ENCODE measurements around the gene SCUBE1.
A peak's percentile ranks its signal among the peaks of the same experiment; 100 is the strongest.

SCUBE1 gene

DNA sequence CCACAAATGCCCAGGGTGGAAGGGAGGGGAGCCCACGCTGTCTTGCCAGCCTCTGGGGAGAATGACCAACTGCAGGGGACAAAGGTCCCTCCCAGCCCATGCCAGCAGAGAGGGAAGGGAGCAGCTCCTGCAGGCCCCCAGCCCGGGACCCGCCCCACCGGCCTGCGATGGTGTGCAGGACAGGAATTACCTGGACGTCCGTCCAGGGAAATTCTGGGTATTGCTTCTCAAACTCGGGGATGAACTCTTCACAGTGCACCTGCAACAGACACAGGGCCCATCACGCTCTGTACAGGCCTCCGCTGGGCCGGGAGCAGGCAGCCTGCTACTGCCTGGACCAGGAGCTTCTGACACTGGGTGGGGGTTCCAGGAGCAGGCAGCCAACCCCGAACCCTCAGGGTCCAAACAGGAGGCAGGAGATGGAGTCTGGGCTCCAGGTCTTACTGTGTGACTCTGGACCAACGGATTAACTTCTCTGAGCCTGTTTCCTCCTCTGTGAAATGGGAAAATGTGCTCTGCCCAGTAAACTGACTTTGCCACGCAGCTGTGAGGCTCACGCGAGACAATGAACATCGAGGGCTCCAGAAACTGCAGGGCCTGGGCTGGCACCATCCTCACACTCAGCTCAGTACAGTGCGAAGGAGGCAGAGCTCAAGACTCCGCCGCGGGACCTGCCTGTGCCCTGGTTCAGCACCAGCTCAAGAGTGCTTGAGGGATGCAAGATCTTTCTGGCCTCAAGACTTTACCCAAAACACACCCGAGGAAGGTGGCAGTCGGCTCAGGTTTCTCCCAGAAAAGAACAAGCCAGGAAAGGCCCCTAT, 173.7 kb downstream of the SCUBE1 start:
- DNase-seq, result no peak

- no peak for DNase-seq
Observed at GRCh38 chr22:43168471-43169309, 174.5 kb downstream of the SCUBE1 start.

- DNase-seq, result no peak
Observed at GRCh38 chr22:43167001-43167589, 176.1 kb downstream of the SCUBE1 start.

DNA sequence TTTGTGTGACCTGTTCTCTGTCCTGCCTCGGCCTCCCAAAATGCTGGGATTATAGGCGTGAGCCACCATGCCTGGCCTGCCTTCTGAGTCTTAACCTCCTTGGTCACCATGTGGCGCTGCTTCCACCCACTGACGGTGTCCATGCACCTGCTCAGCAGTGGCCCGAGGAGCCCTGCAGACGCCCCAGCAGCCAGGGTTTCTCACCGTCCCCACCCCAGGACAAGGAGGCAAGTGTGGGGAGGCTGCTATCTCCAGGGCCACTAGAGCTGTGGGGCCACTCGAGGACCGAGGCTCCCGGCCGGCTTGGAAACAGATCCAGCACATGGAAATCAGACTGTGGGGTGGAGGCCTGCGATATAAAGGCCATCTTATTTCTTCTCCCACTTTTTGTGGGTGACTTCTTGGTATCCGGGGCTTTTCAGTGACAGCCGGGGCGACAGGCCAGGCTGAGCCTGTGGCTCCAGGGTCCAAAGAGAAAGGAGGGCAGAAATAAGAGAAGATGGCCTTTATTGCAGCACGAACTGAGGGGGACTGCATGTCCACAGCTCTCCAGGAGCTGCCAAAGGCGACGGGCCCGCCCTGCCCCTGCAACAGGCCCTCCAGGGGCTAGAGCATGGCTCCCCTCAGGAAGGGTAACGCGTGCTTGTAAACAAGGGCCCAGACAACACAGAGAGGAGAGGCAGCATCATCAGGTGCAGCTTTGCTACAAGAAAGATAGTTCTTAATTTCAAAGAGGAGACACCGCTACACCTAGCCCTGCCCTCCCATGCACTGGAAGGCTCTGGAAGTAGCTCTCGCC, 176.8 kb downstream of the SCUBE1 start:
- DNase-seq, result no peak

DNA sequence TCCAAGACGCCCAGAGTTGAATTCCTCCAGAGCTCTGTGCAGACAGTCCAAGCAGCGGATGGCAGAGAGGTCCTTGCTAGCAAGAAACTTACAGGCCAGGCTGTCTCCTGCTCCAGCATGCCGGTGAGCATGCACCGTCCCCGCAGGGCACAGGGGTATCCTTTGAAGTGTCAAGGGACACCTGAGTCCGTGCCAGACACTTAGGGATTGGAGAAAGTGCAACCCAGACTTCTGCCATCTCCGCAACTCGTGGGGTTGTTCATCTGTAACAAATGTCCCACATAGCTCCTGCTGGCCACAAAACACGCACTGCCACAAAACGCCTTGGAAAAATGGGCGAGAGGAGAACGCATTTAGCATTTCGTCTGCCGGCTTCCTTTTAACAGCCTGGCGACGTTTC, 178.5 kb downstream of the SCUBE1 start:
- DNase-seq, result no peak

- no peak for DNase-seq
Observed at GRCh38 chr22:43163241-43163795, 179.9 kb downstream of the SCUBE1 start.

DNA sequence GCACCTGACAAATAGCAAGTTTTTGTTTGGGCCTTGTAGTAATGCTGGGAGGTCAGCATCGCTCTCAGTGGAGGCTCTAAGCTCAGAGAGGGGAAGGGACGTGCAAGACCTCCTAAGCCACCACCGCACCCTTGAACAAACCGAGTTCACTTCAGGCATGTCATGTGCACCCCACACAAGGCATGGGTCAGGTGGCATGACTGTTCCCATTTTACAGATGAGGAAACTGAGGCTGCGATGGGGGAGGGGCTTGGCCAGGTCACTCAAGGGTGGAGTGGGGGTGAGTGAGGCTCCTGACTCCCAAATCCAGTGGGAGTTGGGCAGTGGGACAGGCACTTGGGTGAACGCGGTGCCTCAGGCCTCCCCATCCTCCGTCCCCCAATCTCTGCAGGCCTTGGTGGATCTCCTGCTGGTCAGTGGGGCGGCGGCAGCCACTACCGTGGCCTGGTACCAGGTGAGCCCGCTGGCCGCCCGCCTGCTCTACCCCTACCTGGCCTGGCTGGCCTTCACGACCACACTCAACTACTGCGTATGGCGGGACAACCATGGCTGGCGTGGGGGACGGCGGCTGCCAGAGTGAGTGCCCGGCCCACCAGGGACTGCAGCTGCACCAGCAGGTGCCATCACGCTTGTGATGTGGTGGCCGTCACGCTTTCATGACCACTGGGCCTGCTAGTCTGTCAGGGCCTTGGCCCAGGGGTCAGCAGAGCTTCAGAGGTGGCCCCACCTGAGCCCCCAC, 180.6 kb downstream of the SCUBE1 start:
- DNase-seq, result no peak

GRCh38 chr22:43160497-43161126, 182.6 kb downstream of the SCUBE1 start:
- no peak for DNase-seq

GRCh38 chr22:43159484-43160178, 183.5 kb downstream of the SCUBE1 start:
- DNase-seq, result no peak

- DNase-seq, result no peak
Observed at GRCh38 chr22:43158778-43159483, 184.2 kb downstream of the SCUBE1 start.

DNA sequence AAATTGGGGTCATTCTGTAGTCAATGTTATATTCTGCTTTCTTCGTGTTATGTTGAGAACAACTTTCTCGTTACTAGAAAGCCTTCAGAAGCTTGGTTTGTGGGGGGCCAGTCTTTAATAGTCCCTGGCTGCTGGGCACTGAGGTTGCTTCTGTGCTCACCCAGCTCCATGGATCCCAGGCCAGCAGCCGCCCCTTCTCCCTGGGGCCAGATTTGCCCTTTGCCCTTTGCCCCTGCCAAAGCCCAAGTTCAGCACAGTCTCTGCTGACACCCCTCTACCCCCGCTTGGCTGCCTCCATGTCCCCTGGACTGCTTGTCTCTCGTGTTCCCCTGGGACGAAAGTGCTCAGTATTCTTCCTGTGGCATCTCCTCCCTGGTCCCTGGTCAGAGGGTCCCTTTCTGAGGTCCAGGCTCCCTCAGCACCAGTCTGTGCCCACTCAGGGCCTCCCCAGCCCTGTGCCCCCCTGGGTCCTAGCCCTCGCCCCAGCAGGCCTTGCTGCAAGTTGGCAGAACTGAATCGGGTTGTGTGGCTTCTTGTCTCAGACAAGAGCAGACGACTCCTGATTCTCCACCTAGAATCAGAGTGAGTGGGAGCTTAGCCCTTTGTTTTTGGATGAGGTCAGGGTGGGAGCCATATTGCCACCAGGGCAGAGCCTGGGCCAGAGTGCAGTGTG, 185.2 kb downstream of the SCUBE1 start:
- DNase-seq, result no peak

- no peak for DNase-seq
Observed at GRCh38 chr22:43156413-43156812, 186.8 kb downstream of the SCUBE1 start.

DNA sequence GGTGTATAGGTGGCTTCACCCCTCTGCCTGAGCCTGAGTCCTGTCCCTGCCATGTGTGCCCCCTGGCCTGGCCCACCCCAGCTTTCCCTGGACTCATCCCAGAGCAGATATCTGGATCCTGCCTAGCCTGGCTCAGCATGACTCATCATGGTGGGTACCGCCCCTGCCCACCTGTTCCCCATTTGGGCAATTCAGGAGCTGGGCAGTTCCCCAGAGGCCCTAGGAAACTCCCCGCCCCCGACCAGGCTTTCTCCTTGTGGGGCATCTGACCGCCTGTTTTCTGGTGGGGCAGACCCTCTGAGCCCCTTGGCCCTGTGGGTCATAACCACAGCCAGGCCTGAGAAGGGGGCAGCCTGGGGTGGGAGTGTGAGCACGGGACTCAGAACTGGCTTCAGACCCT, 187.4 kb downstream of the SCUBE1 start:
- no peak for DNase-seq

GRCh38 chr22:43154887-43155536, 188.2 kb downstream of the SCUBE1 start:
- DNase-seq, result no peak

- DNase-seq, result no peak
Observed at GRCh38 chr22:43153899-43154298, 189.3 kb downstream of the SCUBE1 start.

GRCh38 chr22:43152357-43153071, 190.7 kb downstream of the SCUBE1 start:
- DNase-seq, result peak; percentile 61

DNA sequence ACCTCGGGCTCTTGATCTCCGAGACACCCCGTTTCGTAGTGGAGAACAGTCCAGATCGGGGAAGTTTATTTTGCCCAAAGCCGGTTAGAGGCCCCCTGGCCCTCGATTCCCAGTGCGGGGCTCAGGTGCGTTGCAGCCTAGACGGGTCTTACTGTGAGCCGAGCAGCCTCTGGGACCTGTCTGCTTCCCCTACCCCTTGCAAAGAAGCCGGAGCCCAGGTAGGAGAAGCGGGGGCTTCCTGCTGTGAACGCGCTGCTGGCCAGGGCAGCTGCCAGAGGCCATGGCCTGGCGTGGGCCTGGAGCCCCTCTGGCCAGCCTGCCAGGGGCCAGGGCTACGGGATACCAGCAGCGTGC, 191.2 kb downstream of the SCUBE1 start:
- DNase-seq, result peak; percentile 11
